ENCODE data around the gene TBCK. TPM values are rescaled to one million over a fixed set of nuclear protein-coding genes. Genes with fewer than 3 reads are reported as not detected.

TBCK gene
- total RNA-seq, 1 experiment from 2014 or later = 22.3 TPM

- Histone ChIP-seq H3K36me3 (ENCODE audit: control insufficient read depth in 1 of 2, insufficient read depth in 2 of 2, low read length in 2 of 2) (no peaks in the 10 kb centered on the region), H4K20me1 (ENCODE audit: insufficient read depth) (no peaks in the 10 kb centered on the region), H2AFZ (ENCODE audit: low read depth, low read length, poor library complexity, severe bottlenecking) (no peak overlapping the region), H3K9ac (ENCODE audit: low read length) (no peak overlapping the region), H3K4me3 (replicated peaks in 1 of 2; ENCODE audit: low read depth in 1 of 2, low read length in 2 of 2) (no peak overlapping the region), H3K4me1 (ENCODE audit: control insufficient read depth in 1 of 2, insufficient read depth in 2 of 2, low read length in 2 of 2) (no peaks in the 10 kb centered on the region), H3K79me2 (ENCODE audit: insufficient read depth, low read length) (no peaks in the 10 kb centered on the region), H3K27ac (ENCODE audit: low read depth, low read length) (no peak overlapping the region), H3K9me3 (ENCODE audit: control insufficient read depth in 1 of 2, insufficient read depth in 1 of 2, low read depth in 1 of 2, low read length in 2 of 2) (no peaks in the 10 kb centered on the region), H3K4me2 (ENCODE audit: low read length) (no peak overlapping the region), H3K9me2 (ENCODE audit: insufficient read depth) (no peaks in the 10 kb centered on the region), H3K27me3 (ENCODE audit: insufficient read depth, low read length) (no peaks in the 10 kb centered on the region)
- intact Hi-C loops (cut with micrococcal nuclease) = no loop called here
- ChIA-PET POLR2A (no interaction called here), RAD21 (ENCODE audit: low non-redundant PET in 1 of 2, low total read pairs in 2 of 2, uncharacterized antibody in 2 of 2, unreplicated experiment in 2 of 2) (no interaction called here), CTCF (no interaction called here)
- no TSS peak for BruUV-seq (replicated peaks)
- no peak for DNase-seq (ENCODE audit: low read depth, low spot score)
- ATAC-seq = no peak
- TF ChIP-seq JUND (IDR thresholded peaks at IDR 0.05) (no peak), EGR1 (IDR thresholded peaks at IDR 0.05; ENCODE audit: low read depth) (no peak), RAD21 (IDR thresholded peaks at IDR 0.05; ENCODE audit: low read depth) (no peak), POLR2AphosphoS5 (IDR thresholded peaks at IDR 0.05; ENCODE audit: low read depth, low read length) (no peak)
Measured at GRCh38 chr4:106002994-106003393, 313.0 kb downstream of the TBCK start.

DNA sequence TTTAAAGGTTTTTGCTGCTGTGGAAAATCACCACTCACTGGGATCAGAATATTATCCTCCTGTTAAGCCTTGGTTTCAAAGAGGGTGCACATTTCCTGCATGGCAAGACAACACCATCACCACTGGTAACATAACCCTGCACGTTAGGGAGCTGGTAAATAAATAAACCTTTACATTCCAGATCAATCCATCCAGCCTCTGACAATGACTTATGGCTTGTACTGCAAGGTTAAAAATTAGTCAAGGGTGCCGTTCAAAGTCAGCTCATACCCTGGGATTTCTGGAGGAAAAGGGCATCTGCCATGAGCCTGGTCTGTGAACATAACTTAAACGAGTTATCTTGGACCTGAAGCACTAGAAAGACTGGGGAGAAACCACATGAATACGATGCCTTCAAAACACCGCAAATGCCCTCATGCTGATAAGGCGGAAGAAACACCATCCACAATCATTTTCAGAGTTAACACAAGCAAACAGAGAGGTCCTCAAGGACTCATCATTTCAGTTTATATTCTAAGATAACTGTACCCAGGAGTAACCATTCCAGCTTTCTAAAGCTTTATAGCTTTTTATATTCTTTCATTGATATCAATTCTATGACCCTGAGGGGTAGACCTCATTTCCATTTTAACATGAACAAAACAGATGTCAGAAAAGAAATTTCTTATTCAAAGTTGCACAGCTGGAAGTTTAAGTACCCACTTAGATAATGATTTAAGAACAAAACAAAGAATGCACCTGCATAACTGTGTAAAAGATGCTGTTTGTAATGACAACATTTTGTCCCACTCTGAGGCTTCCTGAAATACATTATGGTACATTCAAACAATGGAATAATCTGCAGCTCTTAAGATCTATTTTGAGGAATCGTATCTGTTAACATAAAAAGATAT is 317.6 kb downstream of the TBCK start:
- Histone ChIP-seq H3K9me3 (ENCODE audit: control insufficient read depth in 1 of 2, insufficient read depth in 1 of 2, low read depth in 1 of 2, low read length in 2 of 2) (no peaks in the 10 kb centered on the region), H3K4me3 (replicated peaks in 1 of 2; ENCODE audit: low read depth in 1 of 2, low read length in 2 of 2) (no peak overlapping the region), H3K9ac (ENCODE audit: low read length) (no peak overlapping the region), H3K4me2 (ENCODE audit: low read length) (no peak overlapping the region), H3K27ac (ENCODE audit: low read depth, low read length) (no peak overlapping the region), H3K4me1 (ENCODE audit: control insufficient read depth in 1 of 2, insufficient read depth in 2 of 2, low read length in 2 of 2) (no peaks in the 10 kb centered on the region), H2AFZ (ENCODE audit: low read depth, low read length, poor library complexity, severe bottlenecking) (no peak overlapping the region), H3K9me2 (ENCODE audit: insufficient read depth) (no peaks in the 10 kb centered on the region), H4K20me1 (ENCODE audit: insufficient read depth) (no peaks in the 10 kb centered on the region), H3K36me3 (ENCODE audit: control insufficient read depth in 1 of 2, insufficient read depth in 2 of 2, low read length in 2 of 2) (no peaks in the 10 kb centered on the region), H3K27me3 (ENCODE audit: insufficient read depth, low read length) (no peaks in the 10 kb centered on the region), H3K79me2 (ENCODE audit: insufficient read depth, low read length) (no peaks in the 10 kb centered on the region)
- BruUV-seq (replicated peaks) = no TSS peak
- TF ChIP-seq SIN3A (IDR thresholded peaks at IDR 0.05; ENCODE audit: low read depth) (no peak), EZH2 (IDR thresholded peaks at IDR 0.05) (no peak), CEBPB (IDR thresholded peaks at IDR 0.05; ENCODE audit: low read depth) (no peak), RAD21 (IDR thresholded peaks at IDR 0.05; ENCODE audit: low read depth) (no peak), FOSL1 (IDR thresholded peaks at IDR 0.05; ENCODE audit: low read depth) (no peak), ZNF274 (IDR thresholded peaks at IDR 0.05; ENCODE audit: low read depth, low read length) (no peak), SP1 (IDR thresholded peaks at IDR 0.05; ENCODE audit: low read depth) (no peak), REST (IDR thresholded peaks at IDR 0.05; ENCODE audit: low read depth) (no peak), EGR1 (IDR thresholded peaks at IDR 0.05; ENCODE audit: low read depth) (no peak), JUND (IDR thresholded peaks at IDR 0.05) (no peak), SRF (IDR thresholded peaks at IDR 0.05; ENCODE audit: low read depth) (no peak), ELF1 (IDR thresholded peaks at IDR 0.05; ENCODE audit: borderline replicate concordance, low read depth) (no peak)
- TF ChIP-seq, protein P1, sequence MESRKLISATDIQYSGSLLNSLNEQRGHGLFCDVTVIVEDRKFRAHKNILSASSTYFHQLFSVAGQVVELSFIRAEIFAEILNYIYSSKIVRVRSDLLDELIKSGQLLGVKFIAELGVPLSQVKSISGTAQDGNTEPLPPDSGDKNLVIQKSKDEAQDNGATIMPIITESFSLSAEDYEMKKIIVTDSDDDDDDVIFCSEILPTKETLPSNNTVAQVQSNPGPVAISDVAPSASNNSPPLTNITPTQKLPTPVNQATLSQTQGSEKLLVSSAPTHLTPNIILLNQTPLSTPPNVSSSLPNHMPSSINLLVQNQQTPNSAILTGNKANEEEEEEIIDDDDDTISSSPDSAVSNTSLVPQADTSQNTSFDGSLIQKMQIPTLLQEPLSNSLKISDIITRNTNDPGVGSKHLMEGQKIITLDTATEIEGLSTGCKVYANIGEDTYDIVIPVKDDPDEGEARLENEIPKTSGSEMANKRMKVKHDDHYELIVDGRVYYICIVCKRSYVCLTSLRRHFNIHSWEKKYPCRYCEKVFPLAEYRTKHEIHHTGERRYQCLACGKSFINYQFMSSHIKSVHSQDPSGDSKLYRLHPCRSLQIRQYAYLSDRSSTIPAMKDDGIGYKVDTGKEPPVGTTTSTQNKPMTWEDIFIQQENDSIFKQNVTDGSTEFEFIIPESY (IDR thresholded peaks at IDR 0.05; ENCODE audit: extremely low read depth, insufficient replicate concordance, low read length) = no peak
- TF ChIP-seq, protein P2, sequence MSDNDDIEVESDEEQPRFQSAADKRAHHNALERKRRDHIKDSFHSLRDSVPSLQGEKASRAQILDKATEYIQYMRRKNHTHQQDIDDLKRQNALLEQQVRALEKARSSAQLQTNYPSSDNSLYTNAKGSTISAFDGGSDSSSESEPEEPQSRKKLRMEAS (IDR thresholded peaks at IDR 0.05) = no peak
- no peak for DNase-seq (ENCODE audit: low read depth, low spot score)
- intact Hi-C loops (cut with micrococcal nuclease) = no loop called here
- POLR2A ChIA-PET = no interaction called here
- CTCF ChIA-PET = no interaction called here
- RAD21 ChIA-PET (ENCODE audit: low non-redundant PET in 1 of 2, low total read pairs in 2 of 2, uncharacterized antibody in 2 of 2, unreplicated experiment in 2 of 2) = no interaction called here
- ATAC-seq = no peak
